Peyer's patch (tissue), 4 donors: ENCODE data around the gene ANKRD55. TPM values are rescaled to one million over a fixed set of nuclear protein-coding genes. Genes with fewer than 3 reads are reported as not detected.
A peak's percentile ranks its signal among the peaks of the same experiment; 100 is the strongest.

ENCODE experiments used
- DNase-seq, 3 donors: peaks; one replicate each; pipeline ENCODE4 v3.0.0-alpha.2; 2017 to 2019
- H3K27ac ChIP-seq, 4 donors: fragments of 200-600 bp; sonication (generic); one replicate each; pipeline ENCODE4 v1.5.1; 2016 to 2019
- H3K27me3 ChIP-seq, 2 donors: fragments of 200-600 bp; sonication (generic); one replicate each; pipeline ENCODE4 v1.5.1; 2019
- H3K36me3 ChIP-seq, 3 donors: fragments of 200-600 bp; sonication (generic); one replicate each; pipeline ENCODE4 v1.5.1; 2016 to 2019
- H3K4me1 ChIP-seq, 4 donors: fragments of 200-600 bp; sonication (generic); one replicate each; pipeline ENCODE4 v1.5.1; 2016 to 2019
- H3K4me3 ChIP-seq, 4 donors: fragments of 200-600 bp; sonication (generic); 1 replicate in 3 of 4; 2 replicates in 1 of 4; pipeline ENCODE4 v1.5.1; 2016 to 2019; ENCODE audit warnings: mild to moderate bottlenecking in 1 of 4
- H3K9me3 ChIP-seq, 4 donors: fragments of 200-600 bp; sonication (generic); one replicate each; pipeline ENCODE4 v1.5.1; 2016 to 2019; ENCODE audit warnings: mild to moderate bottlenecking in 1 of 4
- CTCF ChIP-seq, 6 experiments: fragments of 450-650 bp in 4 of 6; fragments of 200-600 bp in 2 of 6; sonication (generic) in 1 of 6; IDR thresholded peaks; one replicate each; pipeline ENCODE4 v1.5.1; 2017 to 2019; ENCODE audit warnings: antibody characterized with exemption in 6 of 6, mild to moderate bottlenecking in 3 of 6, moderate library complexity in 1 of 6
- POLR2A ChIP-seq, 2 donors: fragments of 450-650 bp; IDR thresholded peaks; one replicate each; pipeline ENCODE4 v1.5.1; 2017; ENCODE audit warnings: antibody characterized with exemption in 2 of 2, mild to moderate bottlenecking in 2 of 2, moderate library complexity in 2 of 2
- total RNA-seq, 4 donors: library from RNA; depleted of rRNA; stranded (reverse); fragments of >200 nt; gene quantifications; one replicate each; pipeline ENCODE4 v1.1.0, GENCODE V29; 2016

The ANKRD55 gene
- total RNA-seq, 4 donors from 2014 or later = 0.80 to 8.3 TPM; not detected in 2

GRCh38 chr5:56278335-56278753, 45.2 kb upstream of the ANKRD55 start:
- TF ChIP-seq CTCF (IDR thresholded peaks at IDR 0.05) = no peak
- TF ChIP-seq POLR2A (IDR thresholded peaks at IDR 0.05) = no peak
- no peak overlapping the region for H3K27ac ChIP-seq
- no peaks in the 10 kb centered on the region for H3K36me3 ChIP-seq

DNA sequence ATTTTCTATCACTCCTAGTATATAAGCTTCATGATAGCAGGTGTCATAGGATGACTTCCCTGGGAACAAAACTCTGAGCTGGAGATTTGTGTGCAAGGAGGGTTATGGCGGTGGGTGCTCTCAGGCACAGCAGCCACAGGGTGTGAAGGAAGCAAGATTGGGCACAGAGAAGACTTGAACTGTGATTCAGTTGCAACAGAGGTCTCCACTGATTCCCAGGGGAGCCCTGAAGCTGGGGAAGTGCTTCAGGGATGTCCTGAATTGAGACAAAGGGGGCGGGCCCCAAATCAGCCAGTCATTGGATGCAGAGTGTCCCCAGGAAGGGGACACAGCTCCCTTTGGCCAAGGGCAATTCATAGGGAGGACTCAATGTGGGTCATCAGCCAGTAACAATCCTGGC, 44.4 kb upstream of the ANKRD55 start:
- H3K36me3 ChIP-seq = no peaks in the 10 kb centered on the region
- no peaks in the 10 kb centered on the region for H3K4me1 ChIP-seq
- no peak overlapping the region for H3K4me3 ChIP-seq
- DNase-seq = no peak
- TF ChIP-seq POLR2A (IDR thresholded peaks at IDR 0.05) (no peak), CTCF (IDR thresholded peaks at IDR 0.05) (no peak)
- no peaks in the 10 kb centered on the region for H3K9me3 ChIP-seq
- H3K27me3 ChIP-seq = no peaks in the 10 kb centered on the region
- no peak overlapping the region for H3K27ac ChIP-seq

More at GRCh38 chr5:56278335-56278753, 45.2 kb upstream of the ANKRD55 start:
- Histone ChIP-seq H3K27me3 (no peaks in the 10 kb centered on the region), H3K4me1 (no peaks in the 10 kb centered on the region), H3K4me3 (no peak overlapping the region), H3K9me3 (no peaks in the 10 kb centered on the region)
- DNase-seq = no peak

DNA sequence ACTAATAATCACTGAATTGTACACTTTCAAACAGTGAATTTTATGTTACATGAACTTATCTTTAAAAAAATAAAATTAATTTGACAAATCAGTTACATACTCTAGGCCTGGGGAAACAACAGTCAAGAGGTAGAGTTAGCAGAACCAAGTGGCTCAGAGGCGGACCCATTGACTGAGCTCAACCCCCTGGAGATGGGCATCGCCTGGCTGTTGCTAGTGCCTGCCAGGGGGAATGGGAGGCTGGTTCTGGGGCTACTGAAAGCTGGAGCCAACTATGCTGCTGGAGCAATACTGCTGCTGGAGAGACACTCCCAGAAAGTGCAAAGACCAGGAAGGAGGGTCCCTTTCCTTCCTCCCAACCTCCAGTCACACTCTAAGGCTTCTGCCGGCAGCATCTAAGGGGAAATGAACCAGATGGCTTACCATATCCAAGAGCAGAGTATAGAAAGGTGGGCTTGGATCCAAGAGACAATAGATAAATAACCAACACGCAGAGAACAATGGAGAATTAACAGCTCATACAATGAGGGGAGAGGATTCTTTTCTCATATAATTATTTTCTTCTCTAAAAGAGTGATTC, 40.3 kb upstream of the ANKRD55 start:
- H3K9me3 ChIP-seq = no peaks in the 10 kb centered on the region
- no peak overlapping the region for H3K27ac ChIP-seq
- no peak for TF ChIP-seq POLR2A (IDR thresholded peaks at IDR 0.05)
- TF ChIP-seq CTCF (IDR thresholded peaks at IDR 0.05) = no peak
- H3K27me3 ChIP-seq = no peaks in the 10 kb centered on the region
- peaks cover 0 to 4% (median 0%) of the 10 kb centered on the region in 4 donors for H3K4me1 ChIP-seq
- DNase-seq = no peak
- H3K4me3 ChIP-seq = no peak overlapping the region
- H3K36me3 ChIP-seq = no peaks in the 10 kb centered on the region

DNA sequence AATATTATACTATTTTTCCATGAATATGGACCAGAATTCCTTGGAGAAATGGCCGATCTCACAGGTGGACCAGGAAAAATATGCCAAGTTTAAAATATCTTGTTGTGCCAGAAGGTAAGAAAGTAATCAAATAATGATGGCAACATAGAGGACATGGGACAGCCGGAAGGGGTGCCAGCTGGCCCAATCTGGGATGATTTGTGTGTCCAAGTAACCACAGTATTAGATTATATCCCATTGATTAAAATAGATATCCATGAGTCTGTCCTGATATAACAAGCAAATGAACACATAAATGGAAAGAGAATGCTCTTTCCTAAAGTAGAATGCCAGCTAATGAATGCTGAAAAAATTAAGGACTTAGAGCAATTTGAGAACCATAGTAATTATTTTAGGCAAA, 39.6 kb upstream of the ANKRD55 start:
- Histone ChIP-seq H3K4me3 (no peak overlapping the region), H3K36me3 (no peaks in the 10 kb centered on the region), H3K27ac (no peak overlapping the region), H3K9me3 (no peaks in the 10 kb centered on the region), H3K27me3 (no peaks in the 10 kb centered on the region), H3K4me1 (peaks cover 0 to 4% (median 0%) of the 10 kb centered on the region in 4 donors)
- DNase-seq = no peak
- TF ChIP-seq CTCF (IDR thresholded peaks at IDR 0.05) = no peak
- no peak for TF ChIP-seq POLR2A (IDR thresholded peaks at IDR 0.05)

DNA sequence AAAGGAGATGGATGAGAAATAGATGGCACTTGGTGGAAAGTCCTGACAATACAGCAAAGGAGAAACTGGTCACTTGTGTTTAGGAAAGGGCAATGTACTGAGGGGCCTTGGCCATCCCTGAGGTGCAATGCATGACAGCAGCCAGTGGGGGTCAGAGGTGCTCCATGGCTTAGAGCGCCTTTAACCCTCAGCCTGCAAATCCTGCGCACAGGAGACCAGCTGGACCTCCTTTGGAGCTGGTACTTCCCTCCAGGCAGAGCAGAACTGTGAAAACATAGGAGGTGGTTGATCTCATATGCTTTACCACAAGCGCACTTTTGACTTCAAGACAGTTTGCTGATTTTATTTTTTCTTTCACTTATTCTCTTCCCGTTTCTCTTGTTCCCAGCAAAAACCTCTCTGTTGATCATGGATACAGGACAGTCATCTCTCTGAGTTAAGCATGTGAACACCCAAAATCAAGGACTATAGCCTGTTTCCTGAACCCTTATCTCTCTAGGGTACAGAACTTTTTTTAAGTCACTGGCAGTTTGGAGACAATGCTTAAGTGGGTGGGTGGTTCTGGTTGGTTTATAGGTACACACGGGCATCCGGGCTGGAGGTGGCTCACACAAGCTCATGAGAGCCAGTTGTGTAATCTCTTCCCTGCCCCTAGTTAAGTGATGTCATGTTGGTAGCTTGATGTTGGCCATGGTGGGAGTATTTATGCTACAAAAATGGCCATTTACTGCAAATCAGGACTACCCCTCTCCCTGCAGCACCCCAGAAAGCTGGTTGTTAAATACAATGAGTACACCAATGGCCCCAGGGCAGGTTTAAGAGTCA, 37.6 kb upstream of the ANKRD55 start:
- peak; percentile 74 to 92 (median 82) for DNase-seq
- Histone ChIP-seq H3K9me3 (no peaks in the 10 kb centered on the region), H3K4me3 (no peak overlapping the region), H3K4me1 (peaks cover 0 to 4% (median 0%) of the 10 kb centered on the region in 4 donors), H3K36me3 (no peaks in the 10 kb centered on the region), H3K27me3 (no peaks in the 10 kb centered on the region), H3K27ac (peak overlapping the region in 1 of 4 donors; percentile 31)
- TF ChIP-seq POLR2A (IDR thresholded peaks at IDR 0.05) (no peak), CTCF (IDR thresholded peaks at IDR 0.05) (peak; percentile 84 to 98 (median 97))
